ENCODE results near the gene SF3B2.
"Not testable (repeated sequence)": the region's sequence is repeated elsewhere in the genome, so short reads cannot be mapped to it uniquely, and the experiment has no call there.

Gene SF3B2

GRCh38 chr11:66106786-66107599, 54.8 kb downstream of the SF3B2 start:
- DNase-seq (ENCODE audit: low read depth in 2 of 2, low spot score in 1 of 2), result no peak

GRCh38 chr11:66107600-66108510, 55.7 kb downstream of the SF3B2 start:
- DNase-seq (ENCODE audit: low read depth in 2 of 2, low spot score in 1 of 2), result no peak

GRCh38 chr11:66109294-66109693, 57.1 kb downstream of the SF3B2 start:
- DNase-seq (ENCODE audit: low read depth in 2 of 2, low spot score in 1 of 2), result no peak

- no peak for DNase-seq (ENCODE audit: low read depth in 2 of 2, low spot score in 1 of 2)
Measured at GRCh38 chr11:66111158-66111557, 59.0 kb downstream of the SF3B2 start.

- no peak for DNase-seq (ENCODE audit: low read depth in 2 of 2, low spot score in 1 of 2)
Measured at GRCh38 chr11:66112041-66112491, 59.9 kb downstream of the SF3B2 start.

- no peak for DNase-seq (ENCODE audit: low read depth in 2 of 2, low spot score in 1 of 2)
Measured at GRCh38 chr11:66112601-66113499, 60.7 kb downstream of the SF3B2 start.

- not testable (repeated sequence) for DNase-seq (ENCODE audit: low read depth in 2 of 2, low spot score in 1 of 2)
Measured at GRCh38 chr11:66114957-66115356, 62.8 kb downstream of the SF3B2 start.

- no peak for DNase-seq (ENCODE audit: low read depth in 2 of 2, low spot score in 1 of 2)
Measured at GRCh38 chr11:66115638-66116301, 63.6 kb downstream of the SF3B2 start.

- no peak for DNase-seq (ENCODE audit: low read depth in 2 of 2, low spot score in 1 of 2)
Measured at GRCh38 chr11:66116576-66117361, 64.6 kb downstream of the SF3B2 start.

- DNase-seq (ENCODE audit: low read depth in 2 of 2, low spot score in 1 of 2), result no peak
Measured at GRCh38 chr11:66118847-66119246, 66.7 kb downstream of the SF3B2 start.
